H7 (cell line): ENCODE measurements around the gene CACNA1D. TPM values are rescaled to one million over a fixed set of nuclear protein-coding genes. Genes with fewer than 3 reads are reported as not detected.
A peak's percentile ranks its signal among the peaks of the same experiment; 100 is the strongest.
"Not testable (repeated sequence)": the region's sequence is repeated elsewhere in the genome, so short reads cannot be mapped to it uniquely, and the experiment has no call there.

ENCODE experiments used
- DNase-seq: peaks from one replicate; pipeline ENCODE4 v3.0.0; 2012
- H3K27me3 ChIP-seq: 2 replicates; pipeline ENCODE4 v1.6.0; 2011; ENCODE audit warnings: mild to moderate bottlenecking, low read length; ENCODE audit not compliant: control insufficient read depth, insufficient read depth
- H3K36me3 ChIP-seq: replicated peaks from 2 replicates; pipeline ENCODE4 v1.5.1; 2011; ENCODE audit warnings: low read length; ENCODE audit not compliant: control insufficient read depth, insufficient read depth
- H3K4me3 ChIP-seq: 2 replicates; pipeline ENCODE4 v1.5.1; 2011; ENCODE audit warnings: low read depth, mild to moderate bottlenecking, control low read depth, low read length, moderate library complexity; ENCODE audit not compliant: insufficient read depth
- total RNA-seq: library from RNA; depleted of rRNA; stranded (reverse); fragments of >200 nt; shearing (Covaris generic); gene quantifications from 2 replicates; pipeline ENCODE4 v1.2.3, GENCODE V29; 2014

CACNA1D gene
- total RNA-seq, 1 experiment from 2014 or later: 1.0 TPM

GRCh38 chr3:53643757-53644156 is 149.3 kb downstream of the CACNA1D start:
- no peak overlapping the region for H3K4me3 ChIP-seq
- peak; percentile 52 for DNase-seq

GRCh38 chr3:53645754-53646153 is 151.3 kb downstream of the CACNA1D start:
- no peak for DNase-seq
- Histone ChIP-seq H3K27me3 (no peaks in the 10 kb centered on the region), H3K4me3 (no peak overlapping the region), H3K36me3 (no peaks in the 10 kb centered on the region)

More at GRCh38 chr3:53643757-53644156, 149.3 kb downstream of the CACNA1D start:
- Histone ChIP-seq H3K36me3 (no peaks in the 10 kb centered on the region), H3K27me3 (no peaks in the 10 kb centered on the region)

- DNase-seq: no peak
These were observed 152.3 kb downstream of the CACNA1D start for GRCh38 chr3:53646723-53647122.

GRCh38 chr3:53649816-53650215 is 155.4 kb downstream of the CACNA1D start:
- no peak overlapping the region for H3K4me3 ChIP-seq
- no peak for DNase-seq
- H3K36me3 ChIP-seq: no peaks in the 10 kb centered on the region
- H3K27me3 ChIP-seq: no peaks in the 10 kb centered on the region

More at GRCh38 chr3:53646723-53647122, 152.3 kb downstream of the CACNA1D start:
- Histone ChIP-seq H3K27me3 (no peaks in the 10 kb centered on the region), H3K4me3 (no peak overlapping the region), H3K36me3 (no peaks in the 10 kb centered on the region)

- H3K36me3 ChIP-seq: no peaks in the 10 kb centered on the region
- no peak for DNase-seq
These were observed 156.0 kb downstream of the CACNA1D start for GRCh38 chr3:53650424-53650823.

GRCh38 chr3:53650928-53651661 is 156.7 kb downstream of the CACNA1D start:
- DNase-seq: no peak
- Histone ChIP-seq H3K27me3 (no peaks in the 10 kb centered on the region), H3K4me3 (no peak overlapping the region), H3K36me3 (no peaks in the 10 kb centered on the region)

More at GRCh38 chr3:53650424-53650823, 156.0 kb downstream of the CACNA1D start:
- no peaks in the 10 kb centered on the region for H3K27me3 ChIP-seq
- no peak overlapping the region for H3K4me3 ChIP-seq

GRCh38 chr3:53651927-53652326 is 157.5 kb downstream of the CACNA1D start:
- no peak for DNase-seq
- no peaks in the 10 kb centered on the region for H3K36me3 ChIP-seq
- H3K4me3 ChIP-seq: no peak overlapping the region
- no peaks in the 10 kb centered on the region for H3K27me3 ChIP-seq

GRCh38 chr3:53657651-53658050 is 163.2 kb downstream of the CACNA1D start:
- no peaks in the 10 kb centered on the region for H3K36me3 ChIP-seq
- no peak overlapping the region for H3K4me3 ChIP-seq
- no peaks in the 10 kb centered on the region for H3K27me3 ChIP-seq
- DNase-seq: no peak

- Histone ChIP-seq H3K36me3 (no peaks in the 10 kb centered on the region), H3K27me3 (no peaks in the 10 kb centered on the region), H3K4me3 (no peak overlapping the region)
- DNase-seq: no peak
These were observed 164.3 kb downstream of the CACNA1D start for GRCh38 chr3:53658613-53659193.

GRCh38 chr3:53659996-53660395 is 165.6 kb downstream of the CACNA1D start:
- no peaks in the 10 kb centered on the region for H3K36me3 ChIP-seq
- no peak for DNase-seq
- no peaks in the 10 kb centered on the region for H3K27me3 ChIP-seq
- H3K4me3 ChIP-seq: no peak overlapping the region

GRCh38 chr3:53661480-53661879 is 167.1 kb downstream of the CACNA1D start:
- H3K4me3 ChIP-seq: no peak overlapping the region
- no peaks in the 10 kb centered on the region for H3K27me3 ChIP-seq
- no peak for DNase-seq
- H3K36me3 ChIP-seq: no peaks in the 10 kb centered on the region

GRCh38 chr3:53664812-53665211 is 170.4 kb downstream of the CACNA1D start:
- H3K27me3 ChIP-seq, DNase-seq: not testable (repeated sequence)

GRCh38 chr3:53665608-53666425 is 171.4 kb downstream of the CACNA1D start:
- no peak for DNase-seq
- H3K36me3 ChIP-seq: no peaks in the 10 kb centered on the region
- H3K27me3 ChIP-seq: no peaks in the 10 kb centered on the region
- no peak overlapping the region for H3K4me3 ChIP-seq

More at GRCh38 chr3:53664812-53665211, 170.4 kb downstream of the CACNA1D start:
- H3K4me3 ChIP-seq, H3K36me3 ChIP-seq: not testable (repeated sequence)

- DNase-seq: peak; percentile 45
- Histone ChIP-seq H3K36me3 (no peaks in the 10 kb centered on the region), H3K27me3 (no peaks in the 10 kb centered on the region)
These were observed 174.5 kb downstream of the CACNA1D start for GRCh38 chr3:53668872-53669271.

GRCh38 chr3:53670721-53671120 is 176.3 kb downstream of the CACNA1D start:
- Histone ChIP-seq H3K27me3 (no peaks in the 10 kb centered on the region), H3K4me3 (no peak overlapping the region), H3K36me3 (no peaks in the 10 kb centered on the region)
- DNase-seq: no peak

More at GRCh38 chr3:53668872-53669271, 174.5 kb downstream of the CACNA1D start:
- no peak overlapping the region for H3K4me3 ChIP-seq
